AG04449 (cell line): ENCODE data around the gene EMC10.

Experiments used
- CTCF ChIA-PET: fragments of 350-600 bp; formaldehyde crosslinking; extraction: SDS; loops from one replicate; lab custom pipeline; 2021; ENCODE audit warnings: antibody characterized with exemption; lab: Yijun Ruan, JAX
- POLR2A ChIA-PET: fragments of 400-600, 350-600 bp; formaldehyde crosslinking; extraction: SDS; loops from one replicate; lab custom pipeline; 2020; ENCODE audit warnings: antibody characterized with exemption, inconsistent platforms; lab: Yijun Ruan, JAX
- DNase-seq: peaks from one replicate; pipeline ENCODE4 v3.0.0-alpha.2; 2010; ENCODE audit warnings: low read depth, low spot score
- H3K4me3 ChIP-seq: 2 replicates; pipeline ENCODE4 v1.5.1; 2011; ENCODE audit warnings: low read depth, mild to moderate bottlenecking, control low read depth, low read length
- TF ChIP-seq, protein P1 (sequence below): IDR thresholded peaks from one replicate; pipeline ENCODE4 v1.5.1; 2011; ENCODE audit warnings: mild to moderate bottlenecking, moderate library complexity, low read length, control low read depth, inconsistent platforms; ENCODE audit not compliant: insufficient read depth; ENCODE audit errors: missing control alignments

EMC10 gene

DNA sequence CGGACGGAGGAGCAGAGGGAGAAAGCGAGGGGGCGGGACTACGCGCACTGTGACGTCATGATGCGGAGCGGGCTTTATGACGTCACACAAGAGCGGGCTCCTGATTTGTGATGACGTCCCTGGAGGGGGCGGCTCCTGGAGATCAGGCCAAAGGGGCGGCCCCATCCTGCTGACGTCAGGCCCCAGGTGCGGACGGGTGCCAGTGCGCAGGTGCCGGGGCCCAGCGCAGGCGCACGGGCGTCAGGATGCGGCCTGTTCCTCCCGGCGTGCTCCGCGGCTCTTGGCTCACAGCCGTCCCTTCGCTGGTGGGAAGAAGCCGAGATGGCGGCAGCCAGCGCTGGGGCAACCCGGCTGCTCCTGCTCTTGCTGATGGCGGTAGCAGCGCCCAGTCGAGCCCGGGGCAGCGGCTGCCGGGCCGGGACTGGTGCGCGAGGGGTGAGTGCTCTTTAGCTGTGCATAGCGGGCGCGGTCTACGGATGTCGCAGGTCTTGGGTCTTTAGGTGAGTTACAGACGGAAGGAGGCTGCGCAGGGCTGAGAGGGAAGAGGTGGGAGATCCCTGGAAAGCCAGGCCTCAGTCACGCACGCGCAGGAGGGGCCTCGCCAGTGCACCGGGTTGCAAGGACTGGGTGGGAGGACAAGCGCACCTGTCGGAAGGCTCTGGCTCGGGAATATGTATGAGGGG is at the start of gene EMC10, which contains the start of gene GARIN5A:
Gene EMC10, plus strand, starts transcription at position 284 of the 683 bp plus-strand sequence. Its CDS starts 38 bp downstream, at position 322.
Gene GARIN5A, minus strand, starts transcription at position 625 of the 683 bp plus-strand sequence. Its CDS starts 460 bp downstream, at position 165.
- POLR2A ChIA-PET: no interaction called here
- peak; percentile 49 for DNase-seq
- H3K4me3 ChIP-seq: peak within 1 kb of the TSS; percentile 91
- CTCF ChIA-PET: interaction anchor here (1.1 kb wide), 1 partner anchor 16 kb away, joined by 5 read pairs; no protein-coding TSS in a partner anchor
- TF ChIP-seq, protein P1, sequence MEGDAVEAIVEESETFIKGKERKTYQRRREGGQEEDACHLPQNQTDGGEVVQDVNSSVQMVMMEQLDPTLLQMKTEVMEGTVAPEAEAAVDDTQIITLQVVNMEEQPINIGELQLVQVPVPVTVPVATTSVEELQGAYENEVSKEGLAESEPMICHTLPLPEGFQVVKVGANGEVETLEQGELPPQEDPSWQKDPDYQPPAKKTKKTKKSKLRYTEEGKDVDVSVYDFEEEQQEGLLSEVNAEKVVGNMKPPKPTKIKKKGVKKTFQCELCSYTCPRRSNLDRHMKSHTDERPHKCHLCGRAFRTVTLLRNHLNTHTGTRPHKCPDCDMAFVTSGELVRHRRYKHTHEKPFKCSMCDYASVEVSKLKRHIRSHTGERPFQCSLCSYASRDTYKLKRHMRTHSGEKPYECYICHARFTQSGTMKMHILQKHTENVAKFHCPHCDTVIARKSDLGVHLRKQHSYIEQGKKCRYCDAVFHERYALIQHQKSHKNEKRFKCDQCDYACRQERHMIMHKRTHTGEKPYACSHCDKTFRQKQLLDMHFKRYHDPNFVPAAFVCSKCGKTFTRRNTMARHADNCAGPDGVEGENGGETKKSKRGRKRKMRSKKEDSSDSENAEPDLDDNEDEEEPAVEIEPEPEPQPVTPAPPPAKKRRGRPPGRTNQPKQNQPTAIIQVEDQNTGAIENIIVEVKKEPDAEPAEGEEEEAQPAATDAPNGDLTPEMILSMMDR: no peak

- H3K4me3 ChIP-seq: no peak overlapping the region
- no peak for DNase-seq
- TF ChIP-seq, protein P1: no peak
- ChIA-PET CTCF (interaction anchor here (1.5 kb wide), 1 partner anchor 12 kb away, joined by 4 read pairs; no protein-coding TSS in a partner anchor), POLR2A (no interaction called here)
These were observed 48.9 kb upstream of the EMC10 start for GRCh38 chr19:50427318-50427925.

- ChIA-PET CTCF (interaction anchor here (0.8 to 1.5 kb wide), 2 partner anchors 13 to 15 kb away, joined by 3 to 4 read pairs; no protein-coding TSS in a partner anchor), POLR2A (no interaction called here)
- DNase-seq: peak; percentile 5
These were observed 48.3 kb upstream of the EMC10 start for GRCh38 chr19:50427997-50428425.

GRCh38 chr19:50428772-50429463 is 47.4 kb upstream of the EMC10 start:
- ChIA-PET POLR2A (no interaction called here), CTCF (interaction anchor here (0.8 to 1.5 kb wide), 2 partner anchors 14 to 16 kb away, joined by 3 to 4 read pairs; no protein-coding TSS in a partner anchor)
- no peak for DNase-seq
- H3K4me3 ChIP-seq: no peak overlapping the region
- TF ChIP-seq, protein P1: no peak

More at GRCh38 chr19:50427997-50428425, 48.3 kb upstream of the EMC10 start:
- TF ChIP-seq, protein P1: no peak
- peak overlapping the region; percentile 25 for H3K4me3 ChIP-seq

- ChIA-PET POLR2A (no interaction called here), CTCF (interaction anchor here (1.0 to 1.1 kb wide), 2 partner anchors 15 to 18 kb away, joined by 3 to 5 read pairs; no protein-coding TSS in a partner anchor)
- no peak for DNase-seq
- no peak overlapping the region; the same call in none of the 2 replicates for H3K4me3 ChIP-seq
- TF ChIP-seq, protein P1: no peak
These were observed 45.4 kb upstream of the EMC10 start for GRCh38 chr19:50430888-50431342.
